ENCODE data around the gene TMEM91. TPM values are rescaled to one million over a fixed set of nuclear protein-coding genes. Genes with fewer than 3 reads are reported as not detected.

Gene TMEM91
- total and polyA plus RNA-seq, 9 of the 15 experiments (the other 6 are each of a cell fraction or from before 2014, with no cell fraction given), result 1.2 to 5.2 (median 2.7) TPM

DNA sequence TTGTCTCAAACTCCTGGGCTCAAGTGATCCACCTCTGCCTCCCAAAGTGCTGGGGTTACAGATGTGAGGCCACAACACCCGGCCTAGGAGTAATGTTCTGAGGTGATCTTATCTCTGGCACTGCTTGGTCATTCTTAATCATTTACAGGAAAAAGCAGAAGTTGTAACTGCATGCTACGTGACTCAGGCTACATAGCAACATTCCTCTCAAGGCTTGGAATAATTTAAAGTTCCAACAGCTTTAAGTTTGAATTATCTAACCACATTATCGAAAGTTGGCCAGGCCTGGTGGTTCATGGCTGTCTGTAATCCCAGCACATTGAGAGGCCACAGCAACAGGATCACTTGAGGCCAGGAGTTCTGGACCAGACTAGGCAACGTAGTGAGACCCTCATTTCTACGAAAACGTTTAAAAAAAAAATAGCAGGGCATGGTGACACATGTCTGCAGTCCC is 8.5 kb upstream of the TMEM91 start (continued):
- TF ChIP-seq, protein P1, sequence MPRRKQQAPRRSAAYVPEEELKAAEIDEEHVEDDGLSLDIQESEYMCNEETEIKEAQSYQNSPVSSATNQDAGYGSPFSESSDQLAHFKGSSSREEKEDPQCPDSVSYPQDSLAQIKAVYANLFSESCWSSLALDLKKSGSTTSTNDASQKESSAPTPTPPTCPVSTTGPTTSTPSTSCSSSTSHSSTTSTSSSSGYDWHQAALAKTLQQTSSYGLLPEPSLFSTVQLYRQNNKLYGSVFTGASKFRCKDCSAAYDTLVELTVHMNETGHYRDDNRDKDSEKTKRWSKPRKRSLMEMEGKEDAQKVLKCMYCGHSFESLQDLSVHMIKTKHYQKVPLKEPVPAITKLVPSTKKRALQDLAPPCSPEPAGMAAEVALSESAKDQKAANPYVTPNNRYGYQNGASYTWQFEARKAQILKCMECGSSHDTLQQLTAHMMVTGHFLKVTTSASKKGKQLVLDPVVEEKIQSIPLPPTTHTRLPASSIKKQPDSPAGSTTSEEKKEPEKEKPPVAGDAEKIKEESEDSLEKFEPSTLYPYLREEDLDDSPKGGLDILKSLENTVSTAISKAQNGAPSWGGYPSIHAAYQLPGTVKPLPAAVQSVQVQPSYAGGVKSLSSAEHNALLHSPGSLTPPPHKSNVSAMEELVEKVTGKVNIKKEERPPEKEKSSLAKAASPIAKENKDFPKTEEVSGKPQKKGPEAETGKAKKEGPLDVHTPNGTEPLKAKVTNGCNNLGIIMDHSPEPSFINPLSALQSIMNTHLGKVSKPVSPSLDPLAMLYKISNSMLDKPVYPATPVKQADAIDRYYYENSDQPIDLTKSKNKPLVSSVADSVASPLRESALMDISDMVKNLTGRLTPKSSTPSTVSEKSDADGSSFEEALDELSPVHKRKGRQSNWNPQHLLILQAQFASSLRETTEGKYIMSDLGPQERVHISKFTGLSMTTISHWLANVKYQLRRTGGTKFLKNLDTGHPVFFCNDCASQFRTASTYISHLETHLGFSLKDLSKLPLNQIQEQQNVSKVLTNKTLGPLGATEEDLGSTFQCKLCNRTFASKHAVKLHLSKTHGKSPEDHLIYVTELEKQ (CRISPR knock-in tag; IDR thresholded peaks at IDR 0.05), result no peak
- TF ChIP-seq PPARD (CRISPR knock-in tag; IDR thresholded peaks at IDR 0.05) (no peak), CREM (IDR thresholded peaks at IDR 0.05; ENCODE audit: low read depth) (peak; percentile 71; the same call in 1 of the 2 replicates), NFIC (IDR thresholded peaks at IDR 0.05) (no peak), CC2D1A (IDR thresholded peaks at IDR 0.05) (no peak), RCOR1 (IDR thresholded peaks at IDR 0.05; ENCODE audit: borderline replicate concordance in 1 of 2, low read depth in 2 of 2, low read length in 2 of 2) (peak in 1 of 2 experiments; percentile 83; a peak in 1 of 4 replicates), MBD2 (IDR thresholded peaks at IDR 0.05; ENCODE audit: borderline replicate concordance, low read depth) (peak; percentile 44; the same call in 1 of the 2 replicates), ZNF444 (CRISPR knock-in tag; IDR thresholded peaks at IDR 0.05) (no peak), U2AF2 (optimal IDR thresholded peaks at IDR 0.05; ENCODE audit: low read depth, low read length) (no peak), BCL6 (CRISPR knock-in tag; IDR thresholded peaks at IDR 0.05) (no peak), ILK (tag; IDR thresholded peaks at IDR 0.05; ENCODE audit: borderline replicate concordance, low read depth) (no peak), EWSR1 (IDR thresholded peaks at IDR 0.05; ENCODE audit: borderline replicate concordance, low read depth, partially characterized antibody) (no peak), TCF7L2 (IDR thresholded peaks at IDR 0.05; ENCODE audit: low read depth, low read length) (no peak), ZFP36 (IDR thresholded peaks at IDR 0.05; ENCODE audit: low read depth, low read length, partially characterized antibody) (no peak), MYNN (IDR thresholded peaks at IDR 0.05) (no peak; the same call in 1 of the 2 replicates), MYNN (CRISPR knock-in tag; IDR thresholded peaks at IDR 0.05) (no peak), SRSF7 (optimal IDR thresholded peaks at IDR 0.05; ENCODE audit: low read depth, low read length) (no peak), ZBED1 (IDR thresholded peaks at IDR 0.05) (no peak), ZNF124 (CRISPR knock-in tag; IDR thresholded peaks at IDR 0.05) (no peak), POLR2AphosphoS2 (IDR thresholded peaks at IDR 0.05; ENCODE audit: low read length) (no peak), TAF1 (IDR thresholded peaks at IDR 0.05; ENCODE audit: control insufficient read depth, extremely low read depth, insufficient read depth, low read length, severe bottlenecking) (no peak), ZNF75A (CRISPR knock-in tag; IDR thresholded peaks at IDR 0.05) (no peak), RBM14 (IDR thresholded peaks at IDR 0.05; ENCODE audit: borderline replicate concordance, insufficient read depth, low read depth, low read length) (no peak), TRIM24 (IDR thresholded peaks at IDR 0.05) (no peak)
- TF ChIP-seq, protein P2, sequence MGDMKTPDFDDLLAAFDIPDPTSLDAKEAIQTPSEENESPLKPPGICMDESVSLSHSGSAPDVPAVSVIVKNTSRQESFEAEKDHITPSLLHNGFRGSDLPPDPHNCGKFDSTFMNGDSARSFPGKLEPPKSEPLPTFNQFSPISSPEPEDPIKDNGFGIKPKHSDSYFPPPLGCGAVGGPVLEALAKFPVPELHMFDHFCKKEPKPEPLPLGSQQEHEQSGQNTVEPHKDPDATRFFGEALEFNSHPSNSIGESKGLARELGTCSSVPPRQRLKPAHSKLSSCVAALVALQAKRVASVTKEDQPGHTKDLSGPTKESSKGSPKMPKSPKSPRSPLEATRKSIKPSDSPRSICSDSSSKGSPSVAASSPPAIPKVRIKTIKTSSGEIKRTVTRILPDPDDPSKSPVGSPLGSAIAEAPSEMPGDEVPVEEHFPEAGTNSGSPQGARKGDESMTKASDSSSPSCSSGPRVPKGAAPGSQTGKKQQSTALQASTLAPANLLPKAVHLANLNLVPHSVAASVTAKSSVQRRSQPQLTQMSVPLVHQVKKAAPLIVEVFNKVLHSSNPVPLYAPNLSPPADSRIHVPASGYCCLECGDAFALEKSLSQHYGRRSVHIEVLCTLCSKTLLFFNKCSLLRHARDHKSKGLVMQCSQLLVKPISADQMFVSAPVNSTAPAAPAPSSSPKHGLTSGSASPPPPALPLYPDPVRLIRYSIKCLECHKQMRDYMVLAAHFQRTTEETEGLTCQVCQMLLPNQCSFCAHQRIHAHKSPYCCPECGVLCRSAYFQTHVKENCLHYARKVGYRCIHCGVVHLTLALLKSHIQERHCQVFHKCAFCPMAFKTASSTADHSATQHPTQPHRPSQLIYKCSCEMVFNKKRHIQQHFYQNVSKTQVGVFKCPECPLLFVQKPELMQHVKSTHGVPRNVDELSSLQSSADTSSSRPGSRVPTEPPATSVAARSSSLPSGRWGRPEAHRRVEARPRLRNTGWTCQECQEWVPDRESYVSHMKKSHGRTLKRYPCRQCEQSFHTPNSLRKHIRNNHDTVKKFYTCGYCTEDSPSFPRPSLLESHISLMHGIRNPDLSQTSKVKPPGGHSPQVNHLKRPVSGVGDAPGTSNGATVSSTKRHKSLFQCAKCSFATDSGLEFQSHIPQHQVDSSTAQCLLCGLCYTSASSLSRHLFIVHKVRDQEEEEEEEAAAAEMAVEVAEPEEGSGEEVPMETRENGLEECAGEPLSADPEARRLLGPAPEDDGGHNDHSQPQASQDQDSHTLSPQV (IDR thresholded peaks at IDR 0.05), result peak; percentile 93

Data from K562 (cell line).